ENCODE data around the gene ATG14.
"Not testable (repeated sequence)": the region's sequence is repeated elsewhere in the genome, so short reads cannot be mapped to it uniquely, and the experiment has no call there.

The ATG14 gene, protein sequence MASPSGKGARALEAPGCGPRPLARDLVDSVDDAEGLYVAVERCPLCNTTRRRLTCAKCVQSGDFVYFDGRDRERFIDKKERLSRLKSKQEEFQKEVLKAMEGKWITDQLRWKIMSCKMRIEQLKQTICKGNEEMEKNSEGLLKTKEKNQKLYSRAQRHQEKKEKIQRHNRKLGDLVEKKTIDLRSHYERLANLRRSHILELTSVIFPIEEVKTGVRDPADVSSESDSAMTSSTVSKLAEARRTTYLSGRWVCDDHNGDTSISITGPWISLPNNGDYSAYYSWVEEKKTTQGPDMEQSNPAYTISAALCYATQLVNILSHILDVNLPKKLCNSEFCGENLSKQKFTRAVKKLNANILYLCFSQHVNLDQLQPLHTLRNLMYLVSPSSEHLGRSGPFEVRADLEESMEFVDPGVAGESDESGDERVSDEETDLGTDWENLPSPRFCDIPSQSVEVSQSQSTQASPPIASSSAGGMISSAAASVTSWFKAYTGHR

DNA sequence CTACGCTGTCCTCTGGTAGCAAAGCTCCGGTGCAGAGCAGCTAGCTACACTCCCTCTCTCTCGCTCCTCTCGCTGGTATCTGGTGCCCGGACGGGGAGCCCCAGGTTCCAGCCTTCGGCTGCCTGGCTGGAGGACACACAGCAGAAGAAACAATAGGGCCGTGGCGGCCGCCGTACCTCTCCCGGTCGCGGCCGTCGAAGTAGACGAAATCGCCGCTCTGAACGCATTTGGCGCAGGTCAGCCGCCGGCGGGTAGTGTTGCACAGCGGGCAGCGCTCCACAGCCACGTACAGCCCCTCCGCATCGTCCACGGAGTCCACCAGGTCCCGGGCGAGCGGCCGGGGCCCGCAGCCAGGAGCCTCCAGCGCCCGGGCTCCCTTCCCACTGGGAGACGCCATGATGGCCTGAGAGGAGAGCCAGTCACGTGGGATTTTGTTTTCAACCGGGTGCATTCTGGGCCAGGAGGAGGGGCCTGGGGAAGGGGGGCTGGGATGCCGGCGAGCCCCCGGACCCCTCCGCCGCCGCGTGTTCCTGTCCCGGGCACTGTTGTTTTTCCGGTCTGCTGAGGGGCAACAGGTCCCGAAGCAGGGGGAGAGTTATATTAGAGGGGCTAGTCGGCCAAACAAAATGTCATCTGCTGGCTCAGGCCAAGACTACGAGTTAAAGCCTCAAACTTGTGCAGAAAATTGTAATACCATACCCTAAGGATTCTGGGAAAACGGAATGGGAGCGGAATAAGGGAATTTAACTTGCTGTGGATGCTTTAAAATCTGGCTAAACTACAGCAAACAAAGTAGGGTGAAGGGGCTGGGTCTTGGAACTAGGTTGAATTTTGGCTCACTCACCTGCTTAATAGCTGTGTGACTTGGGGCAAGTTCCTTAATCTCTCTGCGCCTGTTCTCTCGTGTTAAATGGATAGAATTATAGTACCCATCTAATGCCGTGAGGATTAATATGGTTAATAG, at the start of gene ATG14:
Gene ATG14 (minus strand): TSS at position 405 of the 964 bp plus-strand sequence. CDS start 8 bp downstream, at position 397.
- H3K4me1 ChIP-seq = peaks cover 18% of the 10 kb centered on the region
- H3K4me3 ChIP-seq = peak within 1 kb of the TSS; percentile 94
- no peaks in the 10 kb centered on the region for H3K36me3 ChIP-seq (replicated peaks)
- H3K9me3 ChIP-seq = no peaks in the 10 kb centered on the region
- no peaks in the 10 kb centered on the region for H3K27me3 ChIP-seq (ENCODE audit: low read depth)
- DNase-seq (ENCODE audit: low spot score in 2 of 2) = peak; percentile 85 to 91
- in situ Hi-C loops (cut with MboI; ENCODE audit: low sequenced_read_pairs) = no loop called here

- H3K4me3 ChIP-seq = no peak overlapping the region
- no peak for DNase-seq (ENCODE audit: low spot score in 2 of 2)
- no peaks in the 10 kb centered on the region for H3K9me3 ChIP-seq
- no peaks in the 10 kb centered on the region for H3K36me3 ChIP-seq (replicated peaks)
- in situ Hi-C loops (cut with MboI; ENCODE audit: low sequenced_read_pairs) = no loop called here
- peaks cover 9% of the 10 kb centered on the region for H3K4me1 ChIP-seq
- H3K27me3 ChIP-seq (ENCODE audit: low read depth) = no peaks in the 10 kb centered on the region
Measured at GRCh38 chr14:55458800-55459515, 47.3 kb upstream of the ATG14 start.

DNA sequence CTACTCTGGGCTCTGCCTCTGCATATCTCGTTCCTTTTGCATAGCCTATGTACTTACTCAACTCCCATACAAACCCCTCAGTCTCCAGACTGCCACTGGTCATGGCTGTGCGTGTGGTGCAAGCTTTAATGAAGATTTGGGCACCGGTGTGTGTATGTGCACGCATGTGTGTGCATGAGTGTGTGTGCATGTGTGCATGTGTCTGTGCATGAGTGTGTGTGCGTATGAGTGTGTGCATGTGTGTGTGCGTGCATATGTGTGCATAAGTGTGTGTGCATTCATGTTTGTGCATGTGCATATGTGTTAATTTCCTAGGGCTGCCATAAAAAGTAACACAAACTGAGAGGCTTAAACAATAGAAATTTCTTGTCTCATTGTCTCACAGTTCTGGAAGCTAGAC, 45.9 kb upstream of the ATG14 start:
- no peaks in the 10 kb centered on the region for H3K9me3 ChIP-seq
- H3K36me3 ChIP-seq (replicated peaks) = no peaks in the 10 kb centered on the region
- no peak overlapping the region for H3K4me3 ChIP-seq
- in situ Hi-C loops (cut with MboI; ENCODE audit: low sequenced_read_pairs) = no loop called here
- no peak for DNase-seq (ENCODE audit: low spot score in 2 of 2)
- H3K27me3 ChIP-seq (ENCODE audit: low read depth) = no peaks in the 10 kb centered on the region
- peaks cover 15% of the 10 kb centered on the region for H3K4me1 ChIP-seq

DNA sequence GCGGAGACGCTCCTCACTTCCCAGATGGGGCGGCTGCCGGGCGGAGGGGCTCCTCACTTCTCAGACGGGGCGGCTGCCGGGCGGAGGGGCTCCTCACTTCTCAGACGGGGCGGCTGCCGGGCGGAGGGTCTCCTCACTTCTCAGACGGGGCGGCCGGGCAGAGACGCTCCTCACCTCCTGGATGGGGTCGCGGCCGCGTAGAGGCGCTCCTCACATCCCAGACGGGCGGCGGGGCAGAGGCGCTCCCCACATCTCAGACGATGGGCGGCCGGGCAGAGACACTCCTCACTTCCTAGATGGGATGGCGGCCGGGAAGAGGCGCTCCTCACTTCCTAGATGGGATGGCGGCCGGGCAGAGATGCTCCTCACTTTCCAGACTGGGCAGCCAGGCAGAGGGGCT, 44.8 kb upstream of the ATG14 start:
- in situ Hi-C loops (cut with MboI; ENCODE audit: low sequenced_read_pairs); H3K4me3 ChIP-seq: not testable (repeated sequence)

DNA sequence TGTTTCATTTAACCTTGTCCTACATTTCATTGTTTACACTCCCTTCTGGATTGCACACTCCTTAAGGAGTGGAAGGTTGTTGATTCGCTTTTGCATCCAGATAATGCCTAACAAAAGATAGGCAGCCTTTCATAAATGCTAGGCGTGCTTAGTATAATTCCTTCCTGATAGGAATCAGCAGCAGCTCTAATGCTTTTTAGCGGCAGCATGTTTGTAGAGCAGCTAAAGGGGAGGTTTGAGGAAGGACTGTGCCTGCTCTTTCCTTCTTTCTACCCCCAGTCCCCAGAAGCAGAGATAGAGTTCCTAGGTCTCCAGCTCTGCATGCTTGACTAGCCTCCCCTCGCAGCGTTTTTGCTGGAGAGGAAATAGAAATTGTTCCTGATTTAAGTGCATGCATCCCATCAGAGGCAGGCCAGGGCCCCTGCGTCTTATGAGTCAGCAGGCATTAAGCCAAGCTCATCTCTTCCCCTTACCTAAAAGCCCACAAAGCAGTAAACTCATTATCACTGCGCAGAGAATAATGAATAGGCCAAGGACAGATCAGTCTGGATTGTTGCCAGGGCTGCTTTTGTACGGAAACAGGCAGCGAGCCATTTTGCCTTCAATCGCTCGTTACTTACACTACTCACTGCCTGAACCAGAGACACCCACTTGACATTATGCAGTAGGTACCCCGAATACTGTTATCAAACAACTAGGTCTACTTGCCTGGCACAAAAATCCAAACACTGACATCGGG, 42.8 kb upstream of the ATG14 start:
- in situ Hi-C loops (cut with MboI; ENCODE audit: low sequenced_read_pairs) = no loop called here
- H3K36me3 ChIP-seq (replicated peaks) = no peaks in the 10 kb centered on the region

More for the DNA sequence above, 44.8 kb upstream of the ATG14 start:
- H3K4me1 ChIP-seq = peaks cover 15% of the 10 kb centered on the region
- H3K27me3 ChIP-seq (ENCODE audit: low read depth); DNase-seq (ENCODE audit: low spot score in 2 of 2); H3K36me3 ChIP-seq (replicated peaks); H3K9me3 ChIP-seq: not testable (repeated sequence)

DNA sequence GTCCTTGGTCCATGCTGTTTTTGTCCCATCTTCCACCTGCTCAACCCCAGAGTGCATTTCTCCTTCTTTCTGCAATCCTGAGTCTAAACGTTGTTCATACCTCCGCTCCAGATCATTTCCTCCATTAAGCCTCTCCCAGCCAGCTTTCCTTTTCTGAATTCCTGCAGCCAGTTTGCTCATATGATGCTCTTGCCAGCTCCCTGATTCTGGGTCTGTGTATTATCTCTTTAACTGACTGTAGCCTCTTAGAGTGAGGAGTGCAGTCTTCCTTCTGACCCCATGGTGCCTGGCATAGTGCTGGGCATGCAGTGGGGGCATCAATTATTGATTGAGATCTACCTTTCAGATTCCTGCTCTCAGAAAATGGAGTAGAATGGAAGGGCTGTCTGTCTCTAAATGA, 40.3 kb upstream of the ATG14 start:
- in situ Hi-C loops (cut with MboI; ENCODE audit: low sequenced_read_pairs) = no loop called here
- no peak for DNase-seq (ENCODE audit: low spot score in 2 of 2)
- H3K4me1 ChIP-seq = peaks cover 18% of the 10 kb centered on the region
- H3K36me3 ChIP-seq (replicated peaks) = no peaks in the 10 kb centered on the region
- no peaks in the 10 kb centered on the region for H3K27me3 ChIP-seq (ENCODE audit: low read depth)
- H3K4me3 ChIP-seq = no peak overlapping the region
- H3K9me3 ChIP-seq = no peaks in the 10 kb centered on the region

More for the DNA sequence above, 42.8 kb upstream of the ATG14 start:
- Histone ChIP-seq H3K4me1 (peaks cover 15% of the 10 kb centered on the region), H3K9me3 (no peaks in the 10 kb centered on the region), H3K27me3 (ENCODE audit: low read depth) (no peaks in the 10 kb centered on the region), H3K4me3 (no peak overlapping the region; the same call in 1 of the 2 replicates)
- peak; percentile 89 to 91 for DNase-seq (ENCODE audit: low spot score in 2 of 2)

- no peaks in the 10 kb centered on the region for H3K27me3 ChIP-seq (ENCODE audit: low read depth)
- H3K4me3 ChIP-seq = no peak overlapping the region
- peaks cover 23% of the 10 kb centered on the region for H3K4me1 ChIP-seq
- no peak for DNase-seq (ENCODE audit: low spot score in 2 of 2)
- no peaks in the 10 kb centered on the region for H3K9me3 ChIP-seq
- in situ Hi-C loops (cut with MboI; ENCODE audit: low sequenced_read_pairs) = no loop called here
- no peaks in the 10 kb centered on the region for H3K36me3 ChIP-seq (replicated peaks)
Measured at GRCh38 chr14:55451398-55451797, 39.8 kb upstream of the ATG14 start.

GRCh38 chr14:55450987-55451386, 39.4 kb upstream of the ATG14 start:
- DNase-seq (ENCODE audit: low spot score in 2 of 2) = no peak
- Histone ChIP-seq H3K4me1 (peaks cover 26% of the 10 kb centered on the region), H3K36me3 (replicated peaks) (no peaks in the 10 kb centered on the region), H3K27me3 (ENCODE audit: low read depth) (no peaks in the 10 kb centered on the region), H3K9me3 (no peaks in the 10 kb centered on the region), H3K4me3 (no peak overlapping the region)
- in situ Hi-C loops (cut with MboI; ENCODE audit: low sequenced_read_pairs) = no loop called here

- Histone ChIP-seq H3K4me3 (no peak overlapping the region), H3K27me3 (ENCODE audit: low read depth) (no peaks in the 10 kb centered on the region), H3K4me1 (peaks cover 26% of the 10 kb centered on the region), H3K36me3 (replicated peaks) (no peaks in the 10 kb centered on the region), H3K9me3 (no peaks in the 10 kb centered on the region)
- in situ Hi-C loops (cut with MboI; ENCODE audit: low sequenced_read_pairs) = no loop called here
- DNase-seq (ENCODE audit: low spot score in 2 of 2) = no peak
Measured at GRCh38 chr14:55450539-55450938, 38.9 kb upstream of the ATG14 start.

- in situ Hi-C loops (cut with MboI; ENCODE audit: low sequenced_read_pairs) = no loop called here
Measured at GRCh38 chr14:55450124-55450523, 38.5 kb upstream of the ATG14 start.

DNA sequence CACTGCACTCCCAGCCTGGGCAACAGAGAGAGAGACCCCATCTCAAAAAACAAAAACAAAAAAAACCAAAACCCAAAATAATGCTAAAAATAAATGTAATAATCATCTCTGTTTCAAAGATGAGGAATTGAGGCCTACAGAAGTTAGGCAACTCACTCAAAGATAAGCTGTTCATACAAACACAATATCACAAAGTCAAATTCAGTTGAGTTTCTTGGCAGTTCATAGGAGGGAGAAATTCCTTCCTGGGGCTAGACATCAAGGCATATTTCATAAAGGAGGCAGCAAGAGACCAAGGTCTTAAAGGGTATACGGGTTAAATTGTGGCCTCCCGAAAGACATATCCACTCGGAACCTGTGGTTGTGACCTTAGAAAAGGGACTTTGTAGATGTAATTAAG, 37.5 kb upstream of the ATG14 start:
- Histone ChIP-seq H3K27me3 (ENCODE audit: low read depth) (no peaks in the 10 kb centered on the region), H3K9me3 (no peaks in the 10 kb centered on the region), H3K36me3 (replicated peaks) (no peaks in the 10 kb centered on the region), H3K4me3 (no peak overlapping the region), H3K4me1 (peaks cover 17% of the 10 kb centered on the region)
- in situ Hi-C loops (cut with MboI; ENCODE audit: low sequenced_read_pairs) = loop anchor here (25.0 kb wide), 1 partner anchor 213 kb away; no protein-coding TSS in a partner anchor
- DNase-seq (ENCODE audit: low spot score in 2 of 2) = no peak

More at GRCh38 chr14:55450124-55450523, 38.5 kb upstream of the ATG14 start:
- DNase-seq (ENCODE audit: low spot score in 2 of 2) = no peak
- Histone ChIP-seq H3K4me3 (no peak overlapping the region), H3K9me3 (no peaks in the 10 kb centered on the region), H3K27me3 (ENCODE audit: low read depth) (no peaks in the 10 kb centered on the region), H3K36me3 (replicated peaks) (no peaks in the 10 kb centered on the region), H3K4me1 (peaks cover 22% of the 10 kb centered on the region)

- Histone ChIP-seq H3K4me3 (no peak overlapping the region), H3K27me3 (ENCODE audit: low read depth) (no peaks in the 10 kb centered on the region), H3K9me3 (no peaks in the 10 kb centered on the region), H3K4me1 (peaks cover 11% of the 10 kb centered on the region), H3K36me3 (replicated peaks) (no peaks in the 10 kb centered on the region)
- in situ Hi-C loops (cut with MboI; ENCODE audit: low sequenced_read_pairs) = loop anchor here (25.0 kb wide), 1 partner anchor 214 kb away; no protein-coding TSS in a partner anchor
- DNase-seq (ENCODE audit: low spot score in 2 of 2) = peak in 1 of 2 experiments; percentile 29
Measured at GRCh38 chr14:55448141-55448614, 36.5 kb upstream of the ATG14 start.
